Kidney capillary endothelial cell (primary cell): ENCODE data around the gene TRIM41.
A peak's percentile ranks its signal among the peaks of the same experiment; 100 is the strongest.
"Not testable (repeated sequence)": the region's sequence is repeated elsewhere in the genome, so short reads cannot be mapped to it uniquely, and the experiment has no call there.

Source experiments
- DNase-seq: peaks from one replicate; pipeline ENCODE4 v3.0.0-alpha.2; 2018; ENCODE audit warnings: low spot score

Gene TRIM41

GRCh38 chr5:181223058-181223728 is at the start of gene TRIM41:
TRIM41 (plus strand) TSS chr5:181223281; CDS start chr5:181224000, 719 bp downstream.
- DNase-seq = peak; percentile 98

GRCh38 chr5:181173420-181174342 is 49.4 kb upstream of the TRIM41 start:
- DNase-seq = peak; percentile 71

GRCh38 chr5:181176254-181176952 is 46.7 kb upstream of the TRIM41 start:
- DNase-seq = no peak

GRCh38 chr5:181177559-181177958 is 45.5 kb upstream of the TRIM41 start:
- not testable (repeated sequence) for DNase-seq

DNA sequence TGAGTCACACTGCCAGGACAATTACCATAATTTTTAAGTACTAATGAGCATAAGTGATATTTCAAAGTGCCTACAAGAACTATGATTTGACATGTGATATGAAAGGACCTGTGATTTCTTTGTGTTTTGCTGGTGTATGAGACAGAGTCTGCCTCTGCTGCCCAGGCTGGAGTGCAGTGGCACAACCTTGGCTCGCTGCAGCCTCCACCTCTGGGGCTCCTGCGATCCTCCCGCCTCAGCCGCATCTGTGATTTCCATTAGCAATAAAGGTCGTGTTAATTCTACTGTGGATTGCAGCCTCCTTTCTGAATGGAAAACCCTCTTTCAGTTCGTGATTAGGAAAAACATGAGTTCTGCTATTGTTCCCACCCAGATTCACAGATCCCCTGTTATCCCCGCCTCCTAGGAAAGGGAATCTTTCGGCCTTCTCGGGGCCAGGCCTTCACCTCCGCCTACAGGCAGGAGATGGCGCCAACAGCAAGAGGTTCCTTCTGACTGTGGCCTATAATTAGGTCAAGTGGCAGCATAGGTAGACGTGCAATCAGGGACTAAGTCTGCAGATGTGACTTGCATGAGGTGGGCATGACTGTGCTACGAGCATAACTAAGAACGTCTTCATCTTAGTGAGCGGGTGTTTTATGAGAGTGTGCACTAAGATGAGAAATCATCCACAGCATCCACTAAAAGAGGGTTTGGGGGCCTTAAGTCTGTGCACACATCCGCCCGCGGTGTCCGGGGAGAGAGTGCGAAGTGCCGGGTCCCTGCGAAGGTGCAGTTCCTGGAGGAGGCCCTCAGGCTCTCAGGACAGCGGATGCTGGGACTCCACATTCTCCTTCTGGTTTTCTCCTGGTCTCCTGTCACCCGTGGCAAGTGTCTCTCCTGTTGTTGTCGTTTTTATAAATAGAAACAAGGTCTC is 41.2 kb upstream of the TRIM41 start:
- peak; percentile 69 for DNase-seq

DNA sequence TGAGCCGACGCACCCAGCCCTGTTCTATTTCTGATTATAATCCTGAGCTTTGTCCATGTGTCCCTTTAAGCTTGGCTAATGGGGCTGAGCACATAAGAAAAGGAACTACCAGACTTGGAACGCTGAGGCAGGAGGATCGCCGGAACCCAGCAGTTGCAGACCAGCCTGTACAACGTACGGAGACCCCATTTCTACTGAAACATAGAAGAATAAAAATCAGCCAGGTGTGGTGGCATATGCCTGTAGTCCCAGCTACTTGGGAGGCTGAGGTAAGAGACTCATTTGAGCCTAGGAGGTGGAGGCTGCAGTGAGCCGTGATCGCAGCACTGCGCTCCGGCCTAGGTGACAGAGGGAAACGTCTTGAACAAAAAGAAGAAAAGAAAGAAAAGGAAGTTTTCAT is 40.4 kb upstream of the TRIM41 start:
- no peak for DNase-seq

DNA sequence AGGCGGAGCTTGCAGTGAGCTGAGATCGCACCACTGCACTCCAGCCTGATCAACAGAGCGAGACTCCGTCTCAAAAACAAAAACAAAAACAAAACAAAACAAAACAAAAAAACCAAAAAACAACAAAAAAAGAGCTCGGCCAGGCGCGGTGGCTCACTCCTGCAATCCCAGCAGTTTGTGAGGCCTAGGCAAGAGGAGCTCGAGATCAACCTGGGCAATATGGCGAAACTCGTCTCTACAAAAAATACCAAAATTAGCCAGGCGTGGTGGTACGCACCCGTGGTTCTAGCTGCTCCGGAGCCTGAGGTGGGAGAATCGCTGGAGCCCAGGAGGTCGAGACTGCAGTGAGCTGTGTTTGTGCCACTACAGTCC is 38.2 kb upstream of the TRIM41 start:
- DNase-seq = no peak

DNA sequence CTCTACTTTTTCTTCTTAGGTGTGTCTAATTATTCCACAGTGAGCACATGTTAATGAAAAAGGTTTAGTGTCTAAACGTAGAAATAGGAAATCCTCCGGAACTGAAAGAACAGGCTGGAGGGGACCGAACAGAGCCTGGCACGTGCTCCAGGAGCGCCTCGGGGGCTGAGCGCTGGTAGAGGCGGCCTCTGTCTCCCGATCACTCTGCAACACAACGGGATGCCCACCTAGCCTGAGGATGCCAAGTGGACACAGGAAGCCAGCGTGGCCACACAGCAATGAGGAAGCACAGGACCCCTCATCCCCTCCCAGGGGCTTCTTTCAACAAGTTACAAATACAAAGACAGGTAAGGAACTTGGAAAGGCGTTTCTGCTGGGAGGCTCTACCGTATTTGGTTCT is 37.5 kb upstream of the TRIM41 start:
- DNase-seq = no peak

DNA sequence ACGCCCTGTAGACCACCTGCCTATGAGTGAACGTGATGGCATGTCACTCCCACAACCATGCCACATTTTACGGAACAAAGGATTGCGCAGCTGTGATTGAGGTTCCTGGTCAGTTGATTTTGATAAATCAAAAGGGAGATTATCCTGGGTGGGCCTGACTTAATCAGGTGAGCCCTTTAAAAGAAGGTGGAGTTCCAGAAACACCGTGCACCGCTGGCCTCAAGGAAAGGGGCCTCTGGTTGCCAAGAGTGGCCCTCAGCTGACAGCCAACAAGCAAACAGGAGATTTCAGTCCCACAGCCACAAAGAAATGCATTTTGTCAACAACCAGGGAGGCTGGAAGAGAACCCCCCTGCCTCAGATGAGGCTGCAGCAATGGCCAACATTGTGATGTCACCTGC is 37.1 kb upstream of the TRIM41 start:
- DNase-seq = no peak

DNA sequence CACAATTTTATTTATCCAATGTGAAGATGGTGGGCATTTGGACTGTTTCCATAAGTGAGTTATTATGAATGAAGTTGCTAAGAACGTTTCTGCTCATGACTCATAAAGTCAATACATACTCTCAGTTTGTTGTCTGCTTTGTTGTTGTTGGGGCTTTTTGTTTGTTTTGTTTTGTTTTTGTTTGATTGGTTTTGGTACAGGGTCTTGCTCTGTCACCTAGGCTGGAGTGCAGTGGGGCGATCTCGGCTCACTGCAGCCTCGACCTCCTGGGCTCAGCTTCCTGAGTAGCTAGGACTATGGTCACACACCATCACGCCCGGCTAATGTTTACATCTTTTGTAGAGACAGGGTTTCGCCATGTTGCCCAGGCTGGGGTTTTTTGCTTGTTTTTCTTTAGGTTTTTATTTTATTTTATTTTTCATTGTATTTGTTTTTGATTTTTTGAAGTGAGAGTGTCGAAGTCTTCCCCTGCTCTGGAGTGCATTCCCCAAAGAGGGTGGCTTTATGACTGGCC is 36.0 kb upstream of the TRIM41 start:
- DNase-seq = no peak

GRCh38 chr5:181187500-181188213 is 35.4 kb upstream of the TRIM41 start:
- peak; percentile 73 for DNase-seq

GRCh38 chr5:181188700-181189362 is 34.2 kb upstream of the TRIM41 start:
- peak; percentile 79 for DNase-seq

DNA sequence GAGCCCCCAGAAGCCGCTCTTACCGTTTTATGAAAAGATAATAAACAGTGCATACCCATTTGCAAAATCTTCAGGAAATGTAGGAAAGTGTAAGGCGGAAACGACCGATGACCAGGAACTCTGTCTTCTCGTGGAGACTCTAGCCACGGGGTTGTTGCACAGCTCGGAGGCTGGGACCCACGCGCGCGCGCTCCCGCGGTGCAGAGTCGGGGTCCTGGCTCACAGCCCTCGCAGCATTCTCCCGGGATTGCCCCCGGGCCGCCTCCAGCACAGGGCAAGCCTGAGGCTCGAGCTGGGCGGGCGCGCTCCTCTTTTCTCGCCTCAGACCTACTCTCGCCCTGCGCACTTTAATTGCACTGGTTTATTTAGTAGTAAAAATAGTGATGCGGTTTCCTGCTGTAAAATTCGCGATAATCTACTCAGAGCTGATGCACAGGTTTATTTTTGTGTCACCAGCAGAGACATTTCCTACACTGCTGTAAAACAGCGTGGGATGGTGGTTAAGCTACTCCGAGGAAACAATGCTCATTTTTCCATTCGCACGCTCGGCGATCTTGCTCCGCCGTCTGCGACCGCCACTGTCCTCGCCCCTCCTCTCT is 33.6 kb upstream of the TRIM41 start:
- DNase-seq = peak; percentile 41

DNA sequence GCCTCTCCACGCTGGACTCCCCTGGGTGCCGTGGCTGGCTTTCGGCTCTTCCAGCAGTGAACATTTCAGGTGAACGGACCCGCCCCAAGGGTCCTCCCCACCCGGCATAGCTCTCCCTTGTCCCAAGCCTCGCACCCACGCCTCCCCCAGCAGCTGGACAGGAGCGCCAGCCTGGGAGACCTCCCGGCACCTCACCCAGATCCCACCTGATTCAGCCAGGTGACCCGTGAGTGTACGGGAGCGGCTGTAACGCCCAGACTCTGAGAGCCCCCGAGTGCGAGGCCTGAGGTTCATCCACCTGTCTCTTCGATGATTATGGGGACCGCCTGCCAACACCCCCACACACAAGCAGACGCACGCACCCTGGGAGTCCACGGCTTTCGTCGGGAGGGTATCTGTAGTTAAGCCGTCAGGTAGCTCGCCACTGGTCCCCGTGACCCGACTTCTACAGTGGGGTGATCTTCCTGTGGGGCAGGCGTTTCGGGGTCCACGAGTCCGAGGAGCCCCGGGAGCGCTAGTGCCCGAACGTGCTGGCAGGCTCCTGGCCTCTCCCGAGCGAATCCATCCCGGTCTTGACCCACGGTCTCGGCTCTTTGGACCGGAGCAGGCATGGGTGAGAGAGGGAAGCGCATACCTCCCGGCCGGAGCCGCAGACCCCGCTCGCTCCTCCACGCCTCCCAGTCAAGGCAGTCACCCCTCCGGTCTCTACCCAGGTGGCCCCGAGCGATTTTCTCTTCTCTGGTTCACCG is 32.9 kb upstream of the TRIM41 start:
- no peak for DNase-seq

DNA sequence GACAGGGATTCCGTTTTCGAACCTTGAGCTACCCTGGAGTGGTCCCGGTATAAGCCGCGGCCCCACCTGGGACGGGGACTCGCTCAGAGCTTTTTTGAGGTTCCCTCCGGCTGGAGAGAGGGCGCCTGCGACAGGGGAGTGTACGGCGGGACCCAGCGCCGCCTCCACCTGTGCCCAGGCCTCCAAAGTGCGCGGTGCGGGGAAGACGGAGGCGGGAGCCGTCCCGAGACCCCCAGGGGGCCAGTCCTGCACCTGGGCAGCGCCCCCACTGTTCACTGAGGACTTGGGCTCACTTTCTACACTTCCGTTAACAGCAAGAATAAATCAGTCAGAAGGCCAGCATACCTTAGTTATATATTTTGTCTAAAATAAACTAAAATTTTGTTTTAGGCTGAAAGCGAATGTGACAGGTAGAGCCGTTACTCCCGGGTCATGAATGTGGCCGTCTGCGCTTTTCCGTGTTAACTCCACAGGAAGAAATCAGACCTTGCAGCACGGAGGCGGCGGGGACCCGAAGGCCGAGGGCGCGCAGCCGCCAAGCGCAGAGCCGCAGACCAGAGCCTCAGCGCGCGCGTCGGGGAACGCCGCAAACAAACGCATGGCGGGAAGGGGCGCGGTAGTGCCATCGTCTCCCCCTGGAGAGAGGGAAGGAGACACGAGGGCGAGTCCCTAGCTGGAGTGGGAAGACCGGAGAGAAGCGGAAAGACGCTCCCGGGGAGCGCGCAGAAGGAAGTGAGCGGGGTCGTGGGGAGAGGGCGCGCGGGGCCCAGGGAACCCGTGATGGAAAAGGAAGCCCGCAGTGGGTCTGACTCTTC is 32.2 kb upstream of the TRIM41 start:
- DNase-seq = no peak

- peak; percentile 86 for DNase-seq
Observed at GRCh38 chr5:181191526-181192336, 31.4 kb upstream of the TRIM41 start.

- no peak for DNase-seq
Observed at GRCh38 chr5:181192337-181193046, 30.6 kb upstream of the TRIM41 start.
